GM18868 (cell line): ENCODE measurements around the gene SPIRE1.
"Not testable (repeated sequence)": the region's sequence is repeated elsewhere in the genome, so short reads cannot be mapped to it uniquely, and the experiment has no call there.

Source experiments
- ATAC-seq: cut with Tn5 transposase; IDR thresholded peaks from one replicate; pipeline ENCODE4 v1.9.1; 2021; ENCODE audit warnings: mild to moderate bottlenecking, moderate library complexity; ENCODE audit not compliant: unreplicated experiment

The SPIRE1 gene

GRCh38 chr18:12647773-12648172, 10.1 kb downstream of the SPIRE1 start:
- ATAC-seq: no peak

- ATAC-seq: no peak
Measured at GRCh38 chr18:12645751-12646203, 12.1 kb downstream of the SPIRE1 start.

GRCh38 chr18:12645254-12645653, 12.7 kb downstream of the SPIRE1 start:
- ATAC-seq: no peak

GRCh38 chr18:12643756-12644155, 14.2 kb downstream of the SPIRE1 start:
- ATAC-seq: not testable (repeated sequence)

GRCh38 chr18:12640881-12641200, 17.1 kb downstream of the SPIRE1 start:
- ATAC-seq: no peak

GRCh38 chr18:12639990-12640880, 17.7 kb downstream of the SPIRE1 start:
- no peak for ATAC-seq

GRCh38 chr18:12638644-12639124, 19.2 kb downstream of the SPIRE1 start:
- no peak for ATAC-seq

GRCh38 chr18:12637901-12638643, 19.8 kb downstream of the SPIRE1 start:
- no peak for ATAC-seq

- ATAC-seq: no peak
Measured at GRCh38 chr18:12637393-12637792, 20.5 kb downstream of the SPIRE1 start.

GRCh38 chr18:12631831-12632477, 26.0 kb downstream of the SPIRE1 start:
- ATAC-seq: no peak

GRCh38 chr18:12630136-12630535, 27.8 kb downstream of the SPIRE1 start:
- ATAC-seq: no peak

GRCh38 chr18:12628706-12629702, 28.9 kb downstream of the SPIRE1 start:
- no peak for ATAC-seq

GRCh38 chr18:12627199-12627598, 30.7 kb downstream of the SPIRE1 start:
- not testable (repeated sequence) for ATAC-seq

GRCh38 chr18:12625241-12625640, 32.7 kb downstream of the SPIRE1 start:
- no peak for ATAC-seq

GRCh38 chr18:12621742-12622306, 36.1 kb downstream of the SPIRE1 start:
- ATAC-seq: no peak

GRCh38 chr18:12615748-12616147, 42.2 kb downstream of the SPIRE1 start:
- no peak for ATAC-seq

- no peak for ATAC-seq
Measured at GRCh38 chr18:12608301-12608700, 49.6 kb downstream of the SPIRE1 start.

GRCh38 chr18:12606592-12607315, 51.2 kb downstream of the SPIRE1 start:
- ATAC-seq: no peak

GRCh38 chr18:12604445-12605007, 53.4 kb downstream of the SPIRE1 start:
- ATAC-seq: no peak
